WI38 (cell line): ENCODE measurements around the gene ARHGAP5.

Experiments used
- H3K4me3 ChIP-seq: 2 replicates; pipeline ENCODE4 v1.5.1; 2011; ENCODE audit warnings: low read depth, mild to moderate bottlenecking, control low read depth, low read length
- TF ChIP-seq, protein P1 (sequence below): IDR thresholded peaks from 2 replicates; pipeline ENCODE4 v1.5.1; 2012; ENCODE audit warnings: low read depth, mild to moderate bottlenecking, control low read depth, low read length

ARHGAP5 gene

GRCh38 chr14:32166924-32167323 lies 89.8 kb downstream of the ARHGAP5 start:
- TF ChIP-seq, protein P1, sequence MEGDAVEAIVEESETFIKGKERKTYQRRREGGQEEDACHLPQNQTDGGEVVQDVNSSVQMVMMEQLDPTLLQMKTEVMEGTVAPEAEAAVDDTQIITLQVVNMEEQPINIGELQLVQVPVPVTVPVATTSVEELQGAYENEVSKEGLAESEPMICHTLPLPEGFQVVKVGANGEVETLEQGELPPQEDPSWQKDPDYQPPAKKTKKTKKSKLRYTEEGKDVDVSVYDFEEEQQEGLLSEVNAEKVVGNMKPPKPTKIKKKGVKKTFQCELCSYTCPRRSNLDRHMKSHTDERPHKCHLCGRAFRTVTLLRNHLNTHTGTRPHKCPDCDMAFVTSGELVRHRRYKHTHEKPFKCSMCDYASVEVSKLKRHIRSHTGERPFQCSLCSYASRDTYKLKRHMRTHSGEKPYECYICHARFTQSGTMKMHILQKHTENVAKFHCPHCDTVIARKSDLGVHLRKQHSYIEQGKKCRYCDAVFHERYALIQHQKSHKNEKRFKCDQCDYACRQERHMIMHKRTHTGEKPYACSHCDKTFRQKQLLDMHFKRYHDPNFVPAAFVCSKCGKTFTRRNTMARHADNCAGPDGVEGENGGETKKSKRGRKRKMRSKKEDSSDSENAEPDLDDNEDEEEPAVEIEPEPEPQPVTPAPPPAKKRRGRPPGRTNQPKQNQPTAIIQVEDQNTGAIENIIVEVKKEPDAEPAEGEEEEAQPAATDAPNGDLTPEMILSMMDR = no peak
- no peak overlapping the region for H3K4me3 ChIP-seq

DNA sequence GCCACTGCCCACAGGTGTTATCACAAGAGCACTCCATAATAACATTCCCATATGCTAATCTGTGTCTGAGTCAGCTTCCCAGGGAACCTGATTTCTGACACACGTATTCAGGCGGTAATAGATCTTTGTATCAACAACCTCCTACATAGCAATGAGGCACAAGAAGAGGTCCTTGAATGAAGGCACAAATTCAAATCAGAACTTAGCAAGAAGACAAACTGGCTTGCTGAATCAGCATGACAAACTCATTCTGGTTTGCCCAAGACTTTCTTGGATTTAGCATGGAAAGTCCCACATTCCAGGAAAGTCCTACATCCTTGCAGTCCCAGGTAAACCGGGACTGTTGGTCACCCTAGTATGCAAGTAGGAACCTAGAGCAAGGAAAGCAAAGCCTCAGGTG lies 90.8 kb downstream of the ARHGAP5 start:
- H3K4me3 ChIP-seq = no peak overlapping the region
- TF ChIP-seq, protein P1 = no peak

DNA sequence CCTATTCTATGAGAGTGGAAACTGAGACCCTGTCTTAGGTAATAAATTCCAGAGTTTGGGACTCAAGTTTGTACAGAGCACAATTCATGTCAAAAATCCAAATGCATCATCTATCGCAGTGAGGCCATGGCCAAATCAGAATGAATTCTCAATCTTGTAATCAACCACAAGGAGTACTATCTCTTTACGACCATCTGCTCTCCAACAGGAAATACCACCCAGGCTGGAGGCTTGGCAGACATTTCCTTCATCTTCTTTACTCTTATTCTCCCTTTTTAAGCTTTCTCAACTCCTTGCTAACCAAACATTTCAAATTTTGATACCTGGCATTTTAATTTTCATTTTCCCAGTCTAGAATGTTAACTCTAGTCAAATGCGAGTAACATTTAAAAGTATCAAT lies 92.1 kb downstream of the ARHGAP5 start:
- H3K4me3 ChIP-seq = no peak overlapping the region
- TF ChIP-seq, protein P1 = no peak

DNA sequence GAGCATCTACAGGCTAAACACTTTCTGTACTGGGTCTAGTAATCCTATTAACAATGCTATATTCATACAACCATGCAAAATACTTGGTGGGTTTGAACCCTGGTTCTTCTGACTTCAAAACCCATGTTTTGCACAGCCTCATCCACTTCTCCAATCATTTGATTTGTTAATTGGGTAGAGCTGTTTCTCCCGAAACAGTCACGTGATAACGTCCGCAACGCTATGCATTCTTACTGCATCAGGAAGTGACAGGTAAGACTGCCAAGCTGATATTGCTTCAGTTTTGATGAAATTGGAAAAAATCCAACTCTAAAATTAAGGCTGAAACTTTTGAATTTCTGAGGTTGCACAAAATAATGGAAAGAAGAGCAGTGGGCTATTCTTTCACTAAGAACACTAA lies 94.4 kb downstream of the ARHGAP5 start:
- no peak overlapping the region for H3K4me3 ChIP-seq
- TF ChIP-seq, protein P1 = no peak

DNA sequence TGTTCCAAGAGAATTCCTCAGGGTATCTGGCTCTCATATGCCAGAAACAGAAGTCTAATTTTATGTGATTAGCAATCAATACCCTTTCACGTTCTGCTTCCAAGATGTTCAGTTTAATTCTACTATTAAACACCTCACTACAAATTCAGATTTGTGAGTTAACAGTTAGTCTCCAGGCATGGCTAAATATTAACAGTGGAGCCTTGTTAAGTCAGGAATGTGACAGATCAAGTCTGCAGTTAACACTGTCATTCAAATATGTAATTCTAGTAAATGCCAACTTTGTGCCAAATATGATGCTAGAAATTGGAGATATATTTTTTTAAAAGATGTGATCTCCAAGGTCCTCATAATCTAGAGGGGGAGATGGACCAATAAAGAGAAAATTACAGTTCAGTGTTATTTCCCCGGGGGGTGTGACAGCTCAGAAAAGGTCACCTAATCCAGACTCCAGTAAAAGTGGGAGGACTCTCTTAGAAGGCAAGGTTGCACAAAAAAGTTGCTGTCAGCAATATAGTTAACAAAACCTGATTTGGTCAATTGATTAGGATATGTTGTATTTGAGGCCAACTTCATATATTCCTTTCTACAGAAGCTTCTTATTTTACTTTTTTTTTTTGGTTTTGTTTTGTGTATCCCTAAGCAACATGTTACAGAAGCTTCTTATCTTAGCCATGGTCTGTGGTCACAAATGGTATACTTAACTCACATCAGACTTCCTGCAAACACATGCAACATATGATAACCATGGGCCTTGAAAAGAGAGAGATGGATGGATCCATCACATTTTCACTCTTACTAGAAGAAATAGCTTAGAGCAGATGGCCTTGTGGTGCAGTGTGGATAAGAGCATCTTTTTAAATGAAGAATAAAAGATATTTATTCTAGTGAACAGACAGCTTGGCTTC lies 106.3 kb downstream of the ARHGAP5 start:
- TF ChIP-seq, protein P1 = no peak
- H3K4me3 ChIP-seq = no peak overlapping the region

DNA sequence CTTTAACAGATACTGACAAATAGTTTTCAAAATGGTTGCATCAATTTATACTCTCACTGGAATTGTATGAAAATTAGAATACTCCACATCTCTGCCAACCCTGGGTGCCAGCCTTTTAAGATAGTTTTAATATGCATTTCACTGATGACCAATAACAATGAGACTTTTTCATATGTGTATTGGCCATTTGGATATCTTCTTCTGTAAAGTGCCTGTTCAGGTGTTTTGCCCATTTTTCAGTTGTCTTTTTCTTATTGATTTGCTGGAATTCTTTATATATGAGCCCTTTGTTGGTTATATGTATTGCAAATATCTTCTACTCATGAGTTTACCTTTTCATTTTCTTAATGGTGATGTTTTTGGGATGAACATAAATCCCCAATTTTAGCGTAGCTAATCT lies 108.0 kb downstream of the ARHGAP5 start:
- H3K4me3 ChIP-seq = no peak overlapping the region
- TF ChIP-seq, protein P1 = no peak

DNA sequence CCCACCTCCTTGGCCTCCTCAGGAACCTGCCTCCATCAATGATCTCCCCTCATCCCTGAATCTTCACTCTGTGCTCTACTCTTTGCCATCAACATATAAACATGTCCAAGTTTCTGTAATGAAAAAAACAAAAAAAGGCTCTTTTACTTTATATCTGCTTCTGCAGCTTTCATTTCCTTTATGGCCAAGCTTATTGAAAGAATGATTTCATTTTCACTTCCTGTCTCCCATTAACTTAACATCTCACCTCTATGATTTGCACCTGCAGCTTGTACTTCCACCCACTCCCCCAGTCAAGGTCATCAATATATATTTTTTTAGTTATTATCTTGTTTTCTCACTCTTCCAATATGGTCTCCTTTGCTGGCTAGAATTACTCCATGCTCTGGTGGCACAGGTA lies 109.1 kb downstream of the ARHGAP5 start:
- TF ChIP-seq, protein P1 = no peak
- H3K4me3 ChIP-seq = no peak overlapping the region
